SK-N-SH (cell line): ENCODE measurements around the gene CEP78.

Experiments used
- EP300 ChIP-seq, 2 experiments: IDR thresholded peaks; 2 replicates each; pipeline versions ENCODE4 v1.4.0 to v1.6.1; 2012; ENCODE audit warnings: borderline replicate concordance in 1 of 2, low read depth in 1 of 2, low read length in 1 of 2
- FOXJ3 ChIP-seq: sonication (generic); formaldehyde crosslinking; IDR thresholded peaks from 2 replicates; pipeline ENCODE4 v1.5.1; 2020; ENCODE audit warnings: mild to moderate bottlenecking, missing genetic modification reagents

DNA sequence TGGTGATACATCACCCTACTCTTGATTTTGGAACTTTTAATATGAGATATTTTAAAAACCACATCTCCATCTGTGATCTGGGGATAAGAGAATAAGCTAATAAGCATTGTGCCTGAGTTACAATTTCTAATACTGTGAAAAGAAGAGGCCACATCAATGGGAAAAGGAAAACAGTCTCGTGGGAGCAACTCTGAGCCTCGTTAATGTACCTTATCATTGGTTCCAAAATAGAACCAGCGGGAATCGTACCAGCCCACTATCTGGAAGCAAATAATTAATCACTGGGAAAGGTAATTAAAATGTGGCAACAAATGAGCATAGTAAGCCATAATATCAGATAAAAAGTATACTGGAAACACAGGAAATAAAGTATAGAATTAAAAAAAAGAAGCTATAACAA, 28.0 kb upstream of the CEP78 start:
- no peak for TF ChIP-seq EP300 (IDR thresholded peaks at IDR 0.05; ENCODE audit: borderline replicate concordance in 1 of 2, low read depth in 1 of 2, low read length in 1 of 2)
- no peak for TF ChIP-seq FOXJ3 (CRISPR knock-in tag)
